Fibroblast of skin of left quadriceps (primary cell): ENCODE measurements around the gene CDH23.

Source experiments
- DNase-seq, 2 experiments: peaks; one replicate each; pipeline ENCODE4 v3.0.0-alpha.2; 2013; ENCODE audit warnings: low read depth in 2 of 2

The CDH23 gene

GRCh38 chr10:71516890-71517289 is 120.2 kb downstream of the CDH23 start:
- no peak for DNase-seq

- no peak for DNase-seq
Measured at GRCh38 chr10:71517298-71518169, 120.8 kb downstream of the CDH23 start.

- no peak for DNase-seq
Measured at GRCh38 chr10:71520042-71520441, 123.3 kb downstream of the CDH23 start.

- DNase-seq, result no peak
Measured at GRCh38 chr10:71521504-71522441, 125.1 kb downstream of the CDH23 start.

GRCh38 chr10:71522442-71523144 is 125.9 kb downstream of the CDH23 start:
- no peak for DNase-seq

GRCh38 chr10:71523756-71524155 is 127.0 kb downstream of the CDH23 start:
- DNase-seq, result no peak

- DNase-seq, result no peak
Measured at GRCh38 chr10:71525092-71525491, 128.4 kb downstream of the CDH23 start.

GRCh38 chr10:71525721-71526120 is 129.0 kb downstream of the CDH23 start:
- no peak for DNase-seq

GRCh38 chr10:71526653-71527052 is 129.9 kb downstream of the CDH23 start:
- no peak for DNase-seq

GRCh38 chr10:71527135-71527534 is 130.4 kb downstream of the CDH23 start:
- DNase-seq, result no peak

- DNase-seq, result no peak
Measured at GRCh38 chr10:71528371-71529206, 131.9 kb downstream of the CDH23 start.

GRCh38 chr10:71529207-71529827 is 132.6 kb downstream of the CDH23 start:
- DNase-seq, result no peak

- no peak for DNase-seq
Measured at GRCh38 chr10:71530781-71531180, 134.1 kb downstream of the CDH23 start.

- DNase-seq, result no peak
Measured at GRCh38 chr10:71531485-71532446, 135.0 kb downstream of the CDH23 start.

- no peak for DNase-seq
Measured at GRCh38 chr10:71532878-71533277, 136.2 kb downstream of the CDH23 start.

- DNase-seq, result no peak
Measured at GRCh38 chr10:71533936-71534335, 137.2 kb downstream of the CDH23 start.

- DNase-seq, result no peak
Measured at GRCh38 chr10:71534568-71535194, 138.0 kb downstream of the CDH23 start.

GRCh38 chr10:71536332-71536731 is 139.6 kb downstream of the CDH23 start:
- DNase-seq, result no peak

- no peak for DNase-seq
Measured at GRCh38 chr10:71537125-71537524, 140.4 kb downstream of the CDH23 start.
